CD4-positive, alpha-beta T cell (primary cell): ENCODE measurements around the gene TTC12. TPM values are rescaled to one million over a fixed set of nuclear protein-coding genes. Genes with fewer than 3 reads are reported as not detected.

Source experiments
- ATAC-seq: fragments of 200-7000 bp; cut with Tn5 transposase; one replicate; pipeline ENCODE4 v1.10.0; 2022; ENCODE audit warnings: mild to moderate bottlenecking; ENCODE audit not compliant: poor library complexity
- CTCF ChIA-PET: fragments of 350-600 bp; sonication (Branson Sonifier 250); formaldehyde crosslinking; loops from one replicate; lab custom pipeline; 2021; ENCODE audit warnings: antibody characterized with exemption, inconsistent platforms; lab: Charles Lee
- POLR2A ChIA-PET: fragments of 350-600 bp; sonication (Branson Sonifier 250); formaldehyde crosslinking; loops from one replicate; lab custom pipeline; 2021; ENCODE audit warnings: antibody characterized with exemption, inconsistent platforms; lab: Charles Lee
- DNase-seq, 14 experiments: peaks; one replicate each; pipeline ENCODE4 v3.0.0-alpha.2; 2013 to 2020; ENCODE audit warnings: mixed read lengths in 2 of 14
- H3K27ac ChIP-seq, 2 donors: one replicate each; pipeline versions ENCODE4 v1.5.1 to v1.7.0; 2013; ENCODE audit warnings: low read length in 2 of 2, low read depth in 1 of 2, mild to moderate bottlenecking in 1 of 2
- H3K27me3 ChIP-seq, 2 experiments: 1 replicate in 1 of 2; 2 replicates in 1 of 2; pipeline versions ENCODE4 v1.6.1 to v1.7.0; 2013; ENCODE audit warnings: low read length in 2 of 2, control low read depth in 1 of 2, mild to moderate bottlenecking in 1 of 2, moderate library complexity in 1 of 2; ENCODE audit not compliant: insufficient read depth in 2 of 2, control insufficient read depth in 1 of 2
- H3K36me3 ChIP-seq: one replicate; pipeline ENCODE4 v1.6.1; 2013; ENCODE audit warnings: low read length, control low read depth; ENCODE audit not compliant: insufficient read depth
- H3K4me1 ChIP-seq: one replicate; pipeline ENCODE4 v1.6.1; 2013; ENCODE audit warnings: low read length, control low read depth; ENCODE audit not compliant: insufficient read depth
- H3K4me3 ChIP-seq: one replicate; pipeline ENCODE4 v1.5.1; 2013; ENCODE audit warnings: mild to moderate bottlenecking, low read length, moderate library complexity
- H3K9me3 ChIP-seq, 2 experiments: 1 replicate in 1 of 2; 2 replicates in 1 of 2; pipeline versions ENCODE4 v1.6.1 to v1.7.0; 2013; ENCODE audit warnings: low read length in 2 of 2, mild to moderate bottlenecking in 2 of 2, control low read depth in 1 of 2, moderate library complexity in 1 of 2; ENCODE audit not compliant: control insufficient read depth in 1 of 2, insufficient read depth in 1 of 2
- H3K27ac Mint-ChIP-seq: one replicate; pipeline ENCODE4 v1.8.0; 2020; ENCODE audit warnings: mixed read lengths
- H3K27me3 Mint-ChIP-seq: one replicate; pipeline ENCODE4 v1.8.0; 2021; ENCODE audit warnings: mixed read lengths
- H3K36me3 Mint-ChIP-seq: one replicate; pipeline ENCODE4 v1.8.0; 2021; ENCODE audit warnings: low read depth, mixed read lengths
- H3K4me1 Mint-ChIP-seq: one replicate; pipeline ENCODE4 v1.8.0; 2021; ENCODE audit warnings: low read depth, mixed read lengths
- H3K4me3 Mint-ChIP-seq: one replicate; pipeline ENCODE4 v1.8.0; 2020; ENCODE audit warnings: mild to moderate bottlenecking, mixed read lengths
- H3K9me3 Mint-ChIP-seq: one replicate; pipeline ENCODE4 v1.8.0; 2020; ENCODE audit warnings: mixed read lengths
- CTCF ChIP-seq: fragments of 200-600 bp; IDR thresholded peaks from one replicate; pipeline ENCODE4 v1.8.0; 2022; ENCODE audit warnings: antibody characterized with exemption, mild to moderate bottlenecking
- intact Hi-C, 2 experiments: fragments of 100-400 bp; cut with DNase I in 1 of 2; cut with micrococcal nuclease in 1 of 2; formaldehyde crosslinking; loops; one replicate each; pipeline versions ENCODE4 v1.15.1 to v1.9.0; 2023 to 2025; cut with DNase I, micrococcal nuclease
- total RNA-seq, 174 experiments: library from RNA in 2 of 174; stranded (reverse) in 2 of 174; gene quantifications; one replicate each; pipeline ENCODE4 v1.2.3 and lab custom pipeline; 2021 to 2026

The TTC12 gene
- total RNA-seq, 2 experiments from 2014 or later = 26.5 to 34.5 TPM

GRCh38 chr11:113289431-113290187, 24.8 kb upstream of the TTC12 start:
- H3K27me3 Mint-ChIP-seq = peaks cover 23% of the 10 kb centered on the region
- peak; percentile 74 for TF ChIP-seq CTCF
- DNase-seq = peak; percentile 24 to 79 (median 48)
- Histone ChIP-seq H3K36me3 (no peaks in the 10 kb centered on the region), H3K4me3 (no peak overlapping the region), H3K4me1 (peaks cover 4% of the 10 kb centered on the region), H3K9me3 (no peaks in the 10 kb centered on the region), H3K27ac (no peak overlapping the region), H3K27me3 (peaks cover 0 to 5% of the 10 kb centered on the region in 2 experiments)
- H3K4me1 Mint-ChIP-seq = no peaks in the 10 kb centered on the region
- ChIA-PET POLR2A (interaction anchor here (1.0 to 1.2 kb wide), 2 partner anchors 24 to 702 kb away, joined by 3 to 6 read pairs; partner anchors contain the start of gene TTC12), CTCF (interaction anchor here (0.6 to 1.7 kb wide), 8 partner anchors 9 to 1599 kb away, joined by 3 to 6 read pairs (median 4); no protein-coding TSS in a partner anchor)
- H3K36me3 Mint-ChIP-seq = no peaks in the 10 kb centered on the region
- H3K9me3 Mint-ChIP-seq = no peaks in the 10 kb centered on the region
- H3K27ac Mint-ChIP-seq = no peak overlapping the region
- intact Hi-C loops = loop anchor here (1.0 to 5.0 kb wide), 6 partner anchors 701 to 1987 kb away; no protein-coding TSS in a partner anchor
- peak; percentile 98 for ATAC-seq
- no peak overlapping the region for H3K4me3 Mint-ChIP-seq

- CTCF ChIA-PET = no interaction called here
- Histone ChIP-seq H3K9me3 (no peaks in the 10 kb centered on the region), H3K4me1 (peaks cover 4% of the 10 kb centered on the region), H3K36me3 (no peaks in the 10 kb centered on the region), H3K27ac (no peak overlapping the region), H3K4me3 (no peak overlapping the region), H3K27me3 (peaks cover 5% of the 10 kb centered on the region in 2 experiments)
- TF ChIP-seq CTCF = no peak
- H3K4me1 Mint-ChIP-seq = no peaks in the 10 kb centered on the region
- H3K27me3 Mint-ChIP-seq = peaks cover 51% of the 10 kb centered on the region
- ATAC-seq (no peak), DNase-seq (no peak)
- no peaks in the 10 kb centered on the region for H3K36me3 Mint-ChIP-seq
- POLR2A ChIA-PET = no interaction called here
- no peak overlapping the region for H3K4me3 Mint-ChIP-seq
- H3K27ac Mint-ChIP-seq = no peak overlapping the region
- H3K9me3 Mint-ChIP-seq = no peaks in the 10 kb centered on the region
- intact Hi-C loops = loop anchor here in 1 of 2 experiments (5.0 kb wide), 1 partner anchor 1992 kb away; no protein-coding TSS in a partner anchor
Observed at GRCh38 chr11:113293936-113294335, 20.4 kb upstream of the TTC12 start.

- no peaks in the 10 kb centered on the region for H3K9me3 Mint-ChIP-seq
- H3K27me3 Mint-ChIP-seq = peaks cover 66% of the 10 kb centered on the region
- no peak overlapping the region for H3K27ac ChIP-seq
- ChIA-PET POLR2A (no interaction called here), CTCF (interaction anchor here (0.7 kb wide), 1 partner anchor 645 kb away, joined by 3 read pairs; no protein-coding TSS in a partner anchor)
- no peaks in the 10 kb centered on the region for H3K4me1 ChIP-seq
- no peak overlapping the region for H3K27ac Mint-ChIP-seq
- DNase-seq (no peak), ATAC-seq (no peak)
- no peaks in the 10 kb centered on the region for H3K4me1 Mint-ChIP-seq
- no peak for TF ChIP-seq CTCF
- no peaks in the 10 kb centered on the region for H3K36me3 Mint-ChIP-seq
- H3K9me3 ChIP-seq = no peaks in the 10 kb centered on the region
- no peaks in the 10 kb centered on the region for H3K36me3 ChIP-seq
- peaks cover 5% of the 10 kb centered on the region in 2 experiments for H3K27me3 ChIP-seq
- intact Hi-C loops = no loop called here
- no peak overlapping the region for H3K4me3 ChIP-seq
- no peak overlapping the region for H3K4me3 Mint-ChIP-seq
Observed at GRCh38 chr11:113295993-113296392, 18.4 kb upstream of the TTC12 start.
